Peyer's patch (tissue), 4 donors: ENCODE results near the gene EMID1. TPM values are rescaled to one million over a fixed set of nuclear protein-coding genes. Genes with fewer than 3 reads are reported as not detected.

Experiments
- DNase-seq, 3 donors: peaks; one replicate each; pipeline ENCODE4 v3.0.0-alpha.2; 2017 to 2019
- H3K27ac ChIP-seq, 4 donors: fragments of 200-600 bp; sonication (generic); one replicate each; pipeline ENCODE4 v1.5.1; 2016 to 2019
- H3K27me3 ChIP-seq, 2 donors: fragments of 200-600 bp; sonication (generic); one replicate each; pipeline ENCODE4 v1.5.1; 2019
- H3K36me3 ChIP-seq, 3 donors: fragments of 200-600 bp; sonication (generic); one replicate each; pipeline ENCODE4 v1.5.1; 2016 to 2019
- H3K4me1 ChIP-seq, 4 donors: fragments of 200-600 bp; sonication (generic); one replicate each; pipeline ENCODE4 v1.5.1; 2016 to 2019
- H3K4me3 ChIP-seq, 4 donors: fragments of 200-600 bp; sonication (generic); 1 replicate in 3 of 4; 2 replicates in 1 of 4; pipeline ENCODE4 v1.5.1; 2016 to 2019; ENCODE audit warnings: mild to moderate bottlenecking in 1 of 4
- H3K9me3 ChIP-seq, 4 donors: fragments of 200-600 bp; sonication (generic); one replicate each; pipeline ENCODE4 v1.5.1; 2016 to 2019; ENCODE audit warnings: mild to moderate bottlenecking in 1 of 4
- CTCF ChIP-seq, 6 experiments: fragments of 450-650 bp in 4 of 6; fragments of 200-600 bp in 2 of 6; sonication (generic) in 1 of 6; IDR thresholded peaks; one replicate each; pipeline ENCODE4 v1.5.1; 2017 to 2019; ENCODE audit warnings: antibody characterized with exemption in 6 of 6, mild to moderate bottlenecking in 3 of 6, moderate library complexity in 1 of 6
- POLR2A ChIP-seq, 2 donors: fragments of 450-650 bp; IDR thresholded peaks; one replicate each; pipeline ENCODE4 v1.5.1; 2017; ENCODE audit warnings: antibody characterized with exemption in 2 of 2, mild to moderate bottlenecking in 2 of 2, moderate library complexity in 2 of 2
- total RNA-seq, 4 donors: library from RNA; depleted of rRNA; stranded (reverse); fragments of >200 nt; gene quantifications; one replicate each; pipeline ENCODE4 v1.1.0, GENCODE V29; 2016

The EMID1 gene
- total RNA-seq, 4 donors from 2014 or later = 1.9 to 7.1 (median 4.2) TPM

GRCh38 chr22:29270475-29271271 is 65.0 kb downstream of the EMID1 start:
- H3K27ac ChIP-seq = peak overlapping the region in 3 of 4 donors; percentile 12 to 97 (median 55)
- peaks cover 0 to 35% (median 0%) of the 10 kb centered on the region in 3 donors for H3K36me3 ChIP-seq
- peak overlapping the region; percentile 77 to 99 (median 88) for H3K4me3 ChIP-seq
- no peaks in the 10 kb centered on the region for H3K27me3 ChIP-seq
- TF ChIP-seq POLR2A (IDR thresholded peaks at IDR 0.05) (no peak), CTCF (IDR thresholded peaks at IDR 0.05) (no peak)
- H3K4me1 ChIP-seq = peaks cover 0 to 75% (median 17%) of the 10 kb centered on the region in 4 donors
- DNase-seq = no peak
- no peaks in the 10 kb centered on the region for H3K9me3 ChIP-seq

- Histone ChIP-seq H3K27ac (no peak overlapping the region), H3K4me1 (peaks cover 0 to 74% (median 18%) of the 10 kb centered on the region in 4 donors), H3K9me3 (no peaks in the 10 kb centered on the region), H3K27me3 (no peaks in the 10 kb centered on the region), H3K4me3 (no peak overlapping the region), H3K36me3 (peaks cover 0 to 52% (median 0%) of the 10 kb centered on the region in 3 donors)
- no peak for DNase-seq
- TF ChIP-seq CTCF (IDR thresholded peaks at IDR 0.05) (no peak), POLR2A (IDR thresholded peaks at IDR 0.05) (no peak)
These were observed 66.9 kb downstream of the EMID1 start for GRCh38 chr22:29272624-29273023.

- no peak for DNase-seq
- Histone ChIP-seq H3K27me3 (no peaks in the 10 kb centered on the region), H3K27ac (no peak overlapping the region), H3K9me3 (no peaks in the 10 kb centered on the region), H3K36me3 (peaks cover 0 to 77% (median 3%) of the 10 kb centered on the region in 3 donors), H3K4me1 (peaks cover 0 to 65% (median 17%) of the 10 kb centered on the region in 4 donors), H3K4me3 (no peak overlapping the region)
- TF ChIP-seq CTCF (IDR thresholded peaks at IDR 0.05) = no peak
- no peak for TF ChIP-seq POLR2A (IDR thresholded peaks at IDR 0.05)
These were observed 69.5 kb downstream of the EMID1 start for GRCh38 chr22:29275167-29275566.

GRCh38 chr22:29275819-29276565 is 70.3 kb downstream of the EMID1 start:
- H3K9me3 ChIP-seq = no peaks in the 10 kb centered on the region
- no peak for DNase-seq
- TF ChIP-seq POLR2A (IDR thresholded peaks at IDR 0.05) = no peak
- TF ChIP-seq CTCF (IDR thresholded peaks at IDR 0.05) = peak in 1 of 6 experiments; percentile 32
- no peaks in the 10 kb centered on the region for H3K27me3 ChIP-seq
- H3K27ac ChIP-seq = no peak overlapping the region
- H3K4me1 ChIP-seq = peaks cover 0 to 58% (median 13%) of the 10 kb centered on the region in 4 donors
- H3K4me3 ChIP-seq = no peak overlapping the region
- peaks cover 0 to 84% (median 3%) of the 10 kb centered on the region in 3 donors for H3K36me3 ChIP-seq

- DNase-seq = peak in 1 of 3 donors; percentile 8
- Histone ChIP-seq H3K4me3 (no peak overlapping the region), H3K4me1 (peaks cover 0 to 39% (median 5%) of the 10 kb centered on the region in 4 donors), H3K36me3 (peaks cover 0 to 96% (median 3%) of the 10 kb centered on the region in 3 donors), H3K9me3 (no peaks in the 10 kb centered on the region), H3K27ac (no peak overlapping the region), H3K27me3 (no peaks in the 10 kb centered on the region)
- TF ChIP-seq POLR2A (IDR thresholded peaks at IDR 0.05) (no peak), CTCF (IDR thresholded peaks at IDR 0.05) (no peak)
These were observed 72.2 kb downstream of the EMID1 start for GRCh38 chr22:29277927-29278326.
